Hindlimb muscle (tissue), 1 donor: ENCODE measurements around the gene CENPB. TPM values are rescaled to one million over a fixed set of nuclear protein-coding genes. Genes with fewer than 3 reads are reported as not detected.

Source experiments
- DNase-seq: peaks from one replicate; pipeline ENCODE4 v3.0.0-alpha.2; 2013
- polyA plus RNA-seq: library from polyadenylated mRNA; unstranded; fragments of 120-200 nt; gene quantifications from one replicate; pipeline ENCODE4 v1.2.1, GENCODE V29; 2013; ENCODE audit not compliant: insufficient read length

Gene CENPB
- polyA plus RNA-seq, 1 donor = 47.8 TPM

- DNase-seq = no peak
Observed at GRCh38 chr20:3766422-3767109, 20.0 kb downstream of the CENPB start.

- DNase-seq = no peak
Observed at GRCh38 chr20:3765171-3765882, 21.2 kb downstream of the CENPB start.

- no peak for DNase-seq
Observed at GRCh38 chr20:3764659-3765058, 21.9 kb downstream of the CENPB start.

- DNase-seq = no peak
Observed at GRCh38 chr20:3763671-3764601, 22.6 kb downstream of the CENPB start.

GRCh38 chr20:3760655-3761348, 25.7 kb downstream of the CENPB start:
- DNase-seq = no peak

GRCh38 chr20:3759884-3760283, 26.7 kb downstream of the CENPB start:
- no peak for DNase-seq

GRCh38 chr20:3759316-3759823, 27.2 kb downstream of the CENPB start:
- DNase-seq = no peak

- no peak for DNase-seq
Observed at GRCh38 chr20:3758566-3758965, 28.0 kb downstream of the CENPB start.

- no peak for DNase-seq
Observed at GRCh38 chr20:3757268-3757667, 29.3 kb downstream of the CENPB start.

- no peak for DNase-seq
Observed at GRCh38 chr20:3755814-3756480, 30.6 kb downstream of the CENPB start.

- DNase-seq = no peak
Observed at GRCh38 chr20:3755269-3755668, 31.3 kb downstream of the CENPB start.

GRCh38 chr20:3754276-3754630, 32.3 kb downstream of the CENPB start:
- no peak for DNase-seq

- DNase-seq = no peak
Observed at GRCh38 chr20:3753501-3754275, 32.9 kb downstream of the CENPB start.

GRCh38 chr20:3753098-3753497, 33.4 kb downstream of the CENPB start:
- DNase-seq = peak; percentile 78

- DNase-seq = no peak
Observed at GRCh38 chr20:3752386-3752759, 34.2 kb downstream of the CENPB start.

GRCh38 chr20:3751675-3752385, 34.7 kb downstream of the CENPB start:
- DNase-seq = no peak

GRCh38 chr20:3751305-3751674, 35.2 kb downstream of the CENPB start:
- DNase-seq = no peak

- DNase-seq = no peak
Observed at GRCh38 chr20:3749689-3750531, 36.6 kb downstream of the CENPB start.

GRCh38 chr20:3749087-3749688, 37.4 kb downstream of the CENPB start:
- no peak for DNase-seq
